C4-2B (cell line): ENCODE data around the gene MAP7D3.

Experiments
- CTCF ChIP-seq: fragments of 450-650 bp; conservative IDR thresholded peaks from 2 replicates; pipeline ENCODE4 v1.5.1; 2017; ENCODE audit warnings: mild to moderate bottlenecking
- ZFX ChIP-seq: fragments of 450-650 bp; IDR thresholded peaks from 2 replicates; pipeline ENCODE4 v1.6.1; 2017

DNA sequence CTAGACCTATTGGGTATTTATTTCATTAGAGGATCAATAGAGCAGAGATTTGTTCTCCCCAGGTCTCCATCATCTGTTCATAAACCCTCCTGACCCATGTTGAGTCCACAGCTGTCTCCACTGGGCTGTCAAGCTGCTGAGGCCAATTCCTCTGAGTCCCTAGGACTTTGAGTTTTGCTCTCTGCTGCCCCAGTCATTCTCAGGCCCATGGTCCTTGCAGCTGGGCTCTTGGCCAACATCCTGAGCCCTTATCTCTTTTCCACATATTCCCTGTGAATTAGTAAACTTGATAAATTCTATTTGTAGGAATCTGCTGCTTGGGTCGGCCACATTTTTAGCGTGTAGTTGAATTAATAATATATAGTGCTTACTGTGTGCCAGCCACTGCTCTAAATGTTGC is 62.0 kb downstream of the MAP7D3 start:
- no peak for TF ChIP-seq CTCF
- no peak for TF ChIP-seq ZFX
